GM23338 (cell line): Measurements from ENCODE around the gene FRY.

ENCODE experiments used
- CREB1 ChIP-seq: fragments of 250-450 bp; sonication (Bioruptor Pico); IDR thresholded peaks from 2 replicates; pipeline ENCODE4 v1.5.0; 2020; ENCODE audit warnings: low read depth, mild to moderate bottlenecking, moderate library complexity
- CTCF ChIP-seq, 2 experiments: fragments of 200-600 bp in 1 of 2; sonication (generic) in 1 of 2; conservative IDR thresholded peaks; 2 replicates each; pipeline versions ENCODE4 v1.5.1 to v1.6.1; 2016 to 2017; ENCODE audit warnings: antibody characterized with exemption in 2 of 2, low read depth in 2 of 2, mild to moderate bottlenecking in 2 of 2, moderate library complexity in 1 of 2
- ETS1 ChIP-seq: IDR thresholded peaks from 2 replicates; pipeline ENCODE4 v1.6.1; 2016; ENCODE audit warnings: antibody characterized with exemption
- EZH2 ChIP-seq: fragments of 200-600 bp; sonication (generic); IDR thresholded peaks from one replicate; pipeline ENCODE4 v1.8.0; 2017; ENCODE audit warnings: antibody characterized with exemption, mild to moderate bottlenecking, low read depth; ENCODE audit not compliant: unreplicated experiment
- EZH2phosphoT487 ChIP-seq: fragments of 200-600 bp; sonication (generic); IDR thresholded peaks from one replicate; pipeline ENCODE4 v1.8.1; 2018; ENCODE audit warnings: antibody characterized with exemption; ENCODE audit not compliant: unreplicated experiment
- NANOG ChIP-seq: IDR thresholded peaks from 2 replicates; pipeline ENCODE4 v1.6.1; 2016; ENCODE audit warnings: antibody characterized with exemption, borderline replicate concordance
- POLR2AphosphoS5 ChIP-seq: IDR thresholded peaks from 2 replicates; pipeline ENCODE4 v1.6.1; 2016; ENCODE audit warnings: antibody characterized with exemption, low read depth
- REST ChIP-seq: IDR thresholded peaks from one replicate; pipeline ENCODE4 v1.6.1; 2018; ENCODE audit warnings: antibody characterized with exemption; ENCODE audit not compliant: unreplicated experiment
- ZNF114 ChIP-seq: fragments of 250-450 bp; sonication (Bioruptor Pico); IDR thresholded peaks from 2 replicates; pipeline ENCODE4 v1.5.0; 2020; ENCODE audit warnings: mild to moderate bottlenecking, moderate library complexity
- ZNF331 ChIP-seq: fragments of 250-450 bp; sonication (Bioruptor Pico); IDR thresholded peaks from 2 replicates; pipeline ENCODE4 v1.5.0; 2020; ENCODE audit warnings: low read depth, mild to moderate bottlenecking, moderate library complexity
- ZNF462 ChIP-seq: fragments of 250-450 bp; sonication (Bioruptor Pico); IDR thresholded peaks from 2 replicates; pipeline ENCODE4 v1.5.0; 2020; ENCODE audit warnings: mild to moderate bottlenecking, moderate library complexity

- TF ChIP-seq CTCF (conservative IDR thresholded peaks at IDR 0.05; ENCODE audit: low read depth in 2 of 2) = no peak
- TF ChIP-seq REST = no peak
- no peak for TF ChIP-seq POLR2AphosphoS5
- TF ChIP-seq EZH2 = no peak
- TF ChIP-seq ZNF114 = no peak
- no peak for TF ChIP-seq ZNF331
- TF ChIP-seq EZH2phosphoT487 = no peak
- TF ChIP-seq ETS1 = no peak
- no peak for TF ChIP-seq NANOG
- TF ChIP-seq ZNF462 (CRISPR knock-in tag) = no peak
- no peak for TF ChIP-seq CREB1 (CRISPR knock-in tag)
Observed at GRCh38 chr13:32117701-32118100, 86.1 kb downstream of the FRY start.
